GM20000 (cell line): ENCODE results near the gene TMEM208.

Experiments
- DNase-seq: peaks from one replicate; pipeline ENCODE4 v3.0.0; 2012; ENCODE audit warnings: low spot score
- CTCF ChIP-seq: IDR thresholded peaks from 2 replicates; pipeline ENCODE4 v1.5.1; 2012; ENCODE audit warnings: mild to moderate bottlenecking, control low read depth; ENCODE audit errors: extremely low read depth, missing control alignments

The TMEM208 gene

GRCh38 chr16:67227567-67227921 is 614 bp downstream of the TMEM208 start:
- no peak for TF ChIP-seq CTCF
- no peak for DNase-seq

- no peak for DNase-seq
- TF ChIP-seq CTCF, result no peak
Observed at GRCh38 chr16:67228034-67228785, 1.3 kb downstream of the TMEM208 start.

- no peak for DNase-seq
- no peak for TF ChIP-seq CTCF
Observed at GRCh38 chr16:67228905-67229304, 2.0 kb downstream of the TMEM208 start.

GRCh38 chr16:67229906-67230808 is 3.2 kb downstream of the TMEM208 start:
- TF ChIP-seq CTCF, result no peak
- DNase-seq, result no peak

GRCh38 chr16:67230809-67231660 is 4.1 kb downstream of the TMEM208 start:
- TF ChIP-seq CTCF, result no peak
- DNase-seq, result no peak

GRCh38 chr16:67233596-67233995 is 6.7 kb downstream of the TMEM208 start:
- TF ChIP-seq CTCF, result no peak
- DNase-seq, result no peak
